Stimulated activated CD8-positive, alpha-beta memory T cell treated with anti-CD3 and anti-CD28 coated beads, Interleukin-15, amount 100 ng/mL, for 4 hours (primary cell): Measurements from ENCODE around the gene RBMS1.
"Not testable (repeated sequence)": the region's sequence is repeated elsewhere in the genome, so short reads cannot be mapped to it uniquely, and the experiment has no call there.

Experiments
- DNase-seq, 2 donors: peaks; one replicate each; pipeline ENCODE4 v3.0.0-alpha.2; 2020; ENCODE audit warnings: low read depth in 2 of 2

The RBMS1 gene

GRCh38 chr2:160501370-160501769 is 7.8 kb upstream of the RBMS1 start:
- no peak for DNase-seq

GRCh38 chr2:160499865-160500264 is 6.3 kb upstream of the RBMS1 start:
- no peak for DNase-seq

GRCh38 chr2:160498137-160498536 is 4.5 kb upstream of the RBMS1 start:
- DNase-seq = no peak

- no peak for DNase-seq
Measured at GRCh38 chr2:160494201-160494644, 616 bp upstream of the RBMS1 start.

- peak; percentile 32 to 42 for DNase-seq
Measured at GRCh38 chr2:160492401-160493226, 993 bp downstream of the RBMS1 start.

GRCh38 chr2:160491911-160492371 is 1.7 kb downstream of the RBMS1 start:
- no peak for DNase-seq

- DNase-seq = no peak
Measured at GRCh38 chr2:160490733-160491685, 2.6 kb downstream of the RBMS1 start.

- no peak for DNase-seq
Measured at GRCh38 chr2:160489111-160489510, 4.5 kb downstream of the RBMS1 start.

- not testable (repeated sequence) for DNase-seq
Measured at GRCh38 chr2:160488289-160488688, 5.3 kb downstream of the RBMS1 start.

GRCh38 chr2:160486341-160486740 is 7.3 kb downstream of the RBMS1 start:
- DNase-seq = no peak

GRCh38 chr2:160484859-160485520 is 8.6 kb downstream of the RBMS1 start:
- DNase-seq = no peak

GRCh38 chr2:160482673-160483072 is 10.9 kb downstream of the RBMS1 start:
- no peak for DNase-seq

GRCh38 chr2:160479269-160479668 is 14.3 kb downstream of the RBMS1 start:
- DNase-seq = no peak

- DNase-seq = no peak
Measured at GRCh38 chr2:160478660-160479059, 14.9 kb downstream of the RBMS1 start.

- DNase-seq = no peak
Measured at GRCh38 chr2:160477032-160477431, 16.6 kb downstream of the RBMS1 start.

GRCh38 chr2:160474891-160475787 is 18.5 kb downstream of the RBMS1 start:
- DNase-seq = no peak

GRCh38 chr2:160474319-160474645 is 19.3 kb downstream of the RBMS1 start:
- no peak for DNase-seq

GRCh38 chr2:160473468-160474318 is 19.9 kb downstream of the RBMS1 start:
- no peak for DNase-seq

- DNase-seq = no peak
Measured at GRCh38 chr2:160472839-160473251, 20.8 kb downstream of the RBMS1 start.

GRCh38 chr2:160471950-160472349 is 21.7 kb downstream of the RBMS1 start:
- no peak for DNase-seq
